ENCODE results near the gene HMGB2. TPM values are rescaled to one million over a fixed set of nuclear protein-coding genes. Genes with fewer than 3 reads are reported as not detected.

The HMGB2 gene
- total RNA-seq, 1 donor from 2014 or later: 29.9 TPM

DNA sequence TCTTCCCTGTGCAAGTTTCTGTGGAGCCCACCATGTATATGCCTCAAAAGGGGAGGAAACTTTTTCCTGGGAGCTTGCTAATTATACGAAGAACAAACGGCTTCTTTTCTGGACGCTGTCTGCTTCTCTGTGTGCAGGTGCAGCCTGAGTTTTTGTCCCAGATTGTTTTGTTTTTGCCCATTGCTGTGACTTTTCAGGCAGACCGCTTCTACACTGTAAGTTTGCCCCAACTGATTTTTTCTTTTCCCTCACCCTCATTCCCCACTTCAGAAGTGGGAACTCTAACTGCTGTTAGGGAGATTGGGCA lies 51.9 kb downstream of the HMGB2 start:
- no peak for DNase-seq (ENCODE audit: low read depth)
- no peak overlapping the region for H3K4me3 ChIP-seq (ENCODE audit: low read depth, low read length)
- no peak for TF ChIP-seq CTCF (IDR thresholded peaks at IDR 0.05; ENCODE audit: insufficient read depth, low read length, poor library complexity, severe bottlenecking)
- H3K36me3 ChIP-seq (ENCODE audit: control insufficient read depth, insufficient read depth, low read length): no peaks in the 10 kb centered on the region
- H3K27me3 ChIP-seq (ENCODE audit: control insufficient read depth, insufficient read depth, low read length): no peaks in the 10 kb centered on the region

DNA sequence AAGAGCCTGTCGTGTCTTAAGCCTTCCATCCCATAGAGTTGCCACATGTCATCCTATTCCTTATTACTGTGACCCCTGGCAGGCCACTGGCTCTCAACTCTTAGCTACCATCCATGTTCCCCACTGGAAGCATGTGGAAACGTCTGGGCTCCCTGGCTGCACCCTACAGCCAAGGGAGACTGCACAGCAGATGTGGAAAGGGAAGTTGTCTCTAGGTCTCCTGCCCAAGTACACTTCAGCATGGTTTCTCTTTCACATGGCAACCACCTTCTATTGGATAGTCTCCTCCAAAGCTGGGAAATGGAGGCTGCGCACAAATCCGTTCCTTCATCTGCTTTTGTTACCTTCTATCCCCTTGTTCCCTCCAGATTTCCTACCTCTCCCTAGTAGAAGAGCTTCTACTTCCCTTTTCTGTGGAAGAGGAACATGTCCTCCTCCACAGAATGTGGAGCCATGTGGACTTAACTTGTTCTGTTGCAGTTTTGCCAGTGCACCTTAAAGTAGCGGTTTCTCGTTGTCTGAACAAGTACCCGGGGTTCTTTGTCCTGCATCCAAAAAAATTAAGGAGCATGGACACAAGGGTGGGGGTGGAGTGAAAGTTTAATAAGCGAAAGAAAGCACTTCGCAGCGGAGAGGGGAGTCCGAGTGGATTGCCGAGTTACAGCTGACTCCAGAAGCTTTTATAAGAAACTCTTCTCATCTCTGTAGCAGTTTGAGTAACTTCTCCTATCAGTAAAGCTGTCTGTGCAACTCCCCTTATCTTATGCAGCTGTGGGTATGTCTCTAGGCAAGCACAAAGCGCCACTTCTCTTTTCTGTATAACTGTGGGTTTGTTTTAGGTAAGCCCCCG lies 52.5 kb downstream of the HMGB2 start:
- H3K4me3 ChIP-seq (ENCODE audit: low read depth, low read length): no peak overlapping the region
- no peaks in the 10 kb centered on the region for H3K36me3 ChIP-seq (ENCODE audit: control insufficient read depth, insufficient read depth, low read length)
- TF ChIP-seq CTCF (IDR thresholded peaks at IDR 0.05; ENCODE audit: insufficient read depth, low read length, poor library complexity, severe bottlenecking): no peak
- DNase-seq (ENCODE audit: low read depth): no peak
- no peaks in the 10 kb centered on the region for H3K27me3 ChIP-seq (ENCODE audit: control insufficient read depth, insufficient read depth, low read length)

Other genes with a start within 250 kb of the HMGB2 start
- gene GALNT7, start 165.5 kb downstream of the HMGB2 start, total RNA-seq: 42.5 and 46.6 TPM in 2 replicates
- gene SAP30, start 36.6 kb upstream of the HMGB2 start, total RNA-seq: 11.6 and 17.0 TPM in 2 replicates
- gene SCRG1, start 64.8 kb upstream of the HMGB2 start, total RNA-seq: not detected in 2 replicates
- not detected in 2 replicates for gene HAND2, start 195.9 kb upstream of the HMGB2 start, total RNA-seq